NCI-H2081 treated with DMSO at 0.1 percent for 48 hours (cell line): ENCODE measurements around the gene KLHL26.

ENCODE experiments used
- DNase-seq: peaks from one replicate; lab custom pipeline; 2025; lab: John Stamatoyannopoulos, UW

KLHL26 gene

GRCh38 chr19:18715416-18715815 lies 78.6 kb downstream of the KLHL26 start:
- DNase-seq = no peak

DNA sequence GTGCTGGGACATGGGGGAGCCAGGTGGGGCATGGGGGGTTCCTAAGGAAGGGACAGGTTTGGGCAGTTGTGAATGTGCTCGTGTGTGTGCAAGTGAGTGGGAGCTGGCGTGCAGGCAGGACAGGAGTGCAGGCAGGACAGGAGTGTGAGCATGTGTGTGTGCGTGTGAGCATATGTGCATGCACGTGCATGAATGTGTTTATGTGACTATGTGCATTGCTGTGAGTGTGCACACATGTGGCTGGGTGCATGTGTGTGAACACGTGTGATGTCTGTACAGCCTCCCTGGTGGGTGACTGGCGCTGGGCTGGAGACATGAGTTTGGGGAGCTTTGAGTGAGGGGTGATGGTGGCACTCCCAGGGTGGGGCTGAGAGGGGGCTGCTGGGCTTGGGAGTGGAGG lies 80.0 kb downstream of the KLHL26 start:
- no peak for DNase-seq

DNA sequence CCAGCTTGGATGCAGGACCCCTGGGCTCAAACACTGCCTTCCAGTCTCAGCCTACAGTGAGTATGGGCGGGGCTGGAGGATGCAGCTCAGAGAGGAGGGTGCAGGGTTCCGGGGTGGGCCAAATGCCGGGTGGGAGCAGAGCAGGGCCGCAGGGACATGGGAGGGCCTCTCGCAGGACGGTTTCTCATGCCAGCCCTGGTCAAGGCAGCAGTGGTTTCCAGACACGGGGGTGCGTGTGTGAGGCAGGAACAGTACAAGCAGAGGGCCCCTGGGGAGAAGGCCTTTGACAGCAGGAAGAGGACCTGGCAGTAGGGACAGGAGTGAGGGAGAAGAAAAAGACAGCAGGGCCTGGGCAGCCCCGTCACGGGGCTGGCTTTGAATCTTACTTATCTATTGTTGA lies 80.8 kb downstream of the KLHL26 start:
- DNase-seq = no peak

GRCh38 chr19:18718015-18718526 lies 81.2 kb downstream of the KLHL26 start:
- no peak for DNase-seq

GRCh38 chr19:18718846-18719458 lies 82.1 kb downstream of the KLHL26 start:
- no peak for DNase-seq

GRCh38 chr19:18719541-18719940 lies 82.7 kb downstream of the KLHL26 start:
- DNase-seq = no peak
